ENCODE measurements around the gene MYO18B. TPM values are rescaled to one million over a fixed set of nuclear protein-coding genes. Genes with fewer than 3 reads are reported as not detected.
A peak's percentile ranks its signal among the peaks of the same experiment; 100 is the strongest.

MYO18B gene
- total RNA-seq, 1 experiment from 2014 or later = 0.11 TPM

DNA sequence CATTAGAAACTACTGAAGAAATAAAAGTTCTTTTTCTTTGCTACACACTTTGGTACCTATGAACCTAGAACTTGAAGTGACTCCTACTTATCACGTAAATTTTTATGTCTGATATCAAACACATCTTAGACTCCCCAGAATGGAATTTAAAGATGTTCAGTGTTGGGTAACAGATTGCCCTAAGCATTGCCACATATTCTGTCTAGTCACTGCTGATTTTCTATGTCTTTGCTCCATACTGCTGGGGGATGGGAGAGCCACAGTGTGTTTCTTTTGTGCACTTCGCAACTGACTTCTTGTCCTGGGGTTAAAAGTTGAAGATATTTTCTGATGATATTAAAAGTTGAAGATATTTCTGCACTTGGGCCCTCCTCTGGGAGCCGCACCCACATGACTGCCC, 19.4 kb upstream of the MYO18B start:
- Histone ChIP-seq H3K4me3 (no peak overlapping the region), H3K9me3 (replicated peaks) (no peaks in the 10 kb centered on the region), H3K27ac (no peak overlapping the region), H3K4me1 (replicated peaks) (peaks cover 11% of the 10 kb centered on the region), H3K36me3 (no peaks in the 10 kb centered on the region), H3K27me3 (replicated peaks) (no peaks in the 10 kb centered on the region)
- no peak for DNase-seq (ENCODE audit: low read depth in 1 of 2, low spot score in 2 of 2)

DNA sequence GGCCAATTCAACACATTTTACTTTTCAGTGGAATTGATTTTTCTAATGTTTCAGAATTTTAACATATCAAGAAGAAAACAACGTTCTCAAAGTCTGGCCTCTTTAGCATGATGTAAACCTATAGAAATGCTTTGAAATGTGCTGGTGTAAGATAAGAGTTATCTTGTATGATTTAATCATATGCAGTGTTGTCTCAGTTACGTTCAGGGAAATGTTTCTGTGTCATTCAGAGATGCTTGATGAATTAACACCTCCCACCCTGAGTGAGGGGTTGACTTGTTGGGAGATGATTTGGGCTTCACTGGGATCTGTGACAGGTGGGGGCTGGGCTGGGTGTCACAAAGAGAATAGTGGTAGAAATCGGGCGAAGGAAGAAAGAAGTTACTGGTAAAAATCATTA, 15.7 kb upstream of the MYO18B start:
- no peaks in the 10 kb centered on the region for H3K27me3 ChIP-seq (replicated peaks)
- H3K27ac ChIP-seq = no peak overlapping the region
- DNase-seq (ENCODE audit: low read depth in 1 of 2, low spot score in 2 of 2) = no peak
- no peaks in the 10 kb centered on the region for H3K9me3 ChIP-seq (replicated peaks)
- H3K4me3 ChIP-seq = no peak overlapping the region
- no peaks in the 10 kb centered on the region for H3K4me1 ChIP-seq (replicated peaks)
- H3K36me3 ChIP-seq = no peaks in the 10 kb centered on the region

DNA sequence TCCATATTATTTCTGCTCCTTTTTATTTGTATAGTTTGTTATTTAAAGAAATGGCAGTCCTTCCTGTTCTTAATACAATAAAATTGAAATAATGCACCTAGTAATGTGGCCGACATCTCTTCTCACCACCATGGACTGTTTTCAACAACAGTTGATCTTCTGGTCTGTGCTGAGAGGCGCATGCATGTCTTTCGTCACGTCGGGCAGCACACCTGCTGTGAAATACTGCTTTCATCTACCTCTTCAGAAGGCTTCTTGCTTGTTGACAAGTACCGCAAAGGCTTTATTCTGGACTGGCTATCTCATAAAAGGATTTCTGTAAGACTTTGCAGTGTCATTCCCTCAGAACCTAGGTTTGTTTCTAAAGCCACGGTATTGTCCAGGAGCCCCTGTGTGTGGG, 13.9 kb upstream of the MYO18B start:
- DNase-seq (ENCODE audit: low read depth in 1 of 2, low spot score in 2 of 2) = no peak
- no peaks in the 10 kb centered on the region for H3K4me1 ChIP-seq (replicated peaks)
- no peaks in the 10 kb centered on the region for H3K36me3 ChIP-seq
- no peaks in the 10 kb centered on the region for H3K27me3 ChIP-seq (replicated peaks)
- H3K4me3 ChIP-seq = no peak overlapping the region
- no peak overlapping the region for H3K27ac ChIP-seq
- no peaks in the 10 kb centered on the region for H3K9me3 ChIP-seq (replicated peaks)

DNA sequence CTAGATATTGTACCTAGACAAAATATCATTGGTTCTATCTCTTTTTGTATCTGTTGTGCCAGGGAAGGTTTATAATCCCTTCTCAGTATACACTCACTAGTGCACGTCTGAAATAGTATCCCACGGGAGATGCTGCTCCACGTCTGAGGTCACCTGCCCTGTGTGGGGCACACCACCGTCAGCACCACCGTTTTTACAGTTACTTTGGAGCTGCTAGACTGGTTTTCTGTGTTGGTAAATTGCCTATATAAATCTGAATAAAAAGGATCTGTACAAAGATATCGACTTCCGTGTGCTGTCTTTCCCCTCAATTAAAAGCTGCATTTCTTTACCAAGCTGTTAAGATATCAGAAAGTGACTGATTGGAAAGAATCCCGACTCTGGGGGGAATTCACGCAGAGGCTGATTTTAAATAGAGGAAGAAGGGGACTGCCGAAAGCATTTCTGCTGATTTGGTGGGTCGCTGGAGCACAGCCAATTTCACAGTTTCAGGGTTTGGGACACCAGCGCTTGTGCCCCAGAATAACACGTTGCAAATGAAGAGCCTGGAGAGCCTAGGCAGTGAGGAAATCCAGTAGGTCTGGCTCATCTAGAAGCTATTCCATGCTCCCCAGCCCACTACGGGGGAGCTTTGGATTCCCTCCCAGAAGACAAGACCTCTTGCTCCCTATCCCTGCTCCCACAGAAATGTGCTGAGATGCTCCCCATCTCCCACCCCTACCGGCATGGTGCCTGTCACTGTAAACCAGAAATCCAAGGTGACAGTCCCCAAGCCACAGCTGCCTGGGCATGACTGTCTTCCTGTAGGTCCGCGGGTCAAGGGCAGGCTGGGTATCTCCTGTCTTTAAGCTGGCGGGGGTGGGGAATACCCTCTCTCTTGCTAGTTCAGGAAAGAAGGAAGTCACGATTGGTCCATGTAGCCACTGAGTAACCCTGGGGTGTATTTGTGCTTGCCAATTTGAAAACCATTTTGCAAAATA, 12.7 kb upstream of the MYO18B start:
- H3K27me3 ChIP-seq (replicated peaks) = no peaks in the 10 kb centered on the region
- H3K4me3 ChIP-seq = no peak overlapping the region
- H3K9me3 ChIP-seq (replicated peaks) = no peaks in the 10 kb centered on the region
- DNase-seq (ENCODE audit: low read depth in 1 of 2, low spot score in 2 of 2) = no peak
- no peaks in the 10 kb centered on the region for H3K4me1 ChIP-seq (replicated peaks)
- H3K27ac ChIP-seq = no peak overlapping the region
- H3K36me3 ChIP-seq = no peaks in the 10 kb centered on the region

DNA sequence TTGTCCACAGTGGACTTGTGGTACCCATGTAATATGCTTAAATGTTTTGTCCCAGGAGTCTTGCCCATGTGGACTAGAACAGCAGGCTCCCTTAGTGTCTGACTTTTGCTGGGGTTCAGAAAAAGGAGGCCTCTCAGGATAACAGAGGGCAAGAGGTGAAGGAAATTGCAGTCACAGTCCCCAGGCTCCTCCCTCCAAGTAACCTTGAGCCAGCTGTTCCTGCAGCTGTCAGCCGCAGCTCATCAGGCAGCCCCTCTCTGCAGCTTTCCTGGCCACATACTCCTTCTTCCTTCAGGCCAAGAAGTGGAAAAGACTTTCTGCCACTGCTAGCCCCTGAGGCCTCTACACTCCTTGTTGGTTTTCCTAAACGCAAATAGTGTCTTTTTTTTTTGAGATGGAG, 6.3 kb upstream of the MYO18B start:
- no peaks in the 10 kb centered on the region for H3K36me3 ChIP-seq
- no peaks in the 10 kb centered on the region for H3K9me3 ChIP-seq (replicated peaks)
- H3K27me3 ChIP-seq (replicated peaks) = no peaks in the 10 kb centered on the region
- no peaks in the 10 kb centered on the region for H3K4me1 ChIP-seq (replicated peaks)
- no peak overlapping the region for H3K4me3 ChIP-seq
- no peak overlapping the region for H3K27ac ChIP-seq
- DNase-seq (ENCODE audit: low read depth in 1 of 2, low spot score in 2 of 2) = no peak

DNA sequence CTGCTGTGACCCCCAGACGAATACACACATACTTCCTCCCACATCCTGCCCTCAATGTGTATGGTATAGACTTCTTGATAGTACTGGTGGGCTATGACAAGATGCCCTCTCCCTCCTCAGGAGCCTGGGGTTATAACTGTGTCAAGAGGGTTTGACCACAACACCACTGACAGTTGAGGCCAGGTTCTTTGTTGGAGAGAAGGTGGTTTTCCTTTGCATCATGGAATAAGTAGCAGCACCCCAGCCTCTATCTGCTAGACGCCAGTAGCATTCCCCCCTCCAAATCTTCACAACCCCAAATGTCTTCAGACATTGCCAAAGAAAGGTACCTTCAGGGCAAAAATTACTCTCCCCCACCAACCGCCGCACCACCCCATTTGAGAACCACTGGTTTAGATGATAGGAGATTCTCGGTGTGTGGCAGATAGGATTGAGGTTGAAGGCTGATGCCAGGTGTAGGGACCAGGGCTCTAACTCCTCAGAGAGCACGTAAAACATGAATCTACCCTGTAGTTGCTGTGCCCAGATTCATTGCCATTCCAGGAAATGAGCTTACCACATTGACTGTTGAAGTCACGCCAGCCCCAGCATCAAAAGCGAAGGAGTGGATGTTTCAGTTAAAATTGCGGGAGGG, 5.5 kb upstream of the MYO18B start:
- no peaks in the 10 kb centered on the region for H3K36me3 ChIP-seq
- H3K4me1 ChIP-seq (replicated peaks) = no peaks in the 10 kb centered on the region
- H3K27me3 ChIP-seq (replicated peaks) = no peaks in the 10 kb centered on the region
- no peak overlapping the region for H3K4me3 ChIP-seq
- no peaks in the 10 kb centered on the region for H3K9me3 ChIP-seq (replicated peaks)
- H3K27ac ChIP-seq = no peak overlapping the region
- DNase-seq (ENCODE audit: low read depth in 1 of 2, low spot score in 2 of 2) = no peak

DNA sequence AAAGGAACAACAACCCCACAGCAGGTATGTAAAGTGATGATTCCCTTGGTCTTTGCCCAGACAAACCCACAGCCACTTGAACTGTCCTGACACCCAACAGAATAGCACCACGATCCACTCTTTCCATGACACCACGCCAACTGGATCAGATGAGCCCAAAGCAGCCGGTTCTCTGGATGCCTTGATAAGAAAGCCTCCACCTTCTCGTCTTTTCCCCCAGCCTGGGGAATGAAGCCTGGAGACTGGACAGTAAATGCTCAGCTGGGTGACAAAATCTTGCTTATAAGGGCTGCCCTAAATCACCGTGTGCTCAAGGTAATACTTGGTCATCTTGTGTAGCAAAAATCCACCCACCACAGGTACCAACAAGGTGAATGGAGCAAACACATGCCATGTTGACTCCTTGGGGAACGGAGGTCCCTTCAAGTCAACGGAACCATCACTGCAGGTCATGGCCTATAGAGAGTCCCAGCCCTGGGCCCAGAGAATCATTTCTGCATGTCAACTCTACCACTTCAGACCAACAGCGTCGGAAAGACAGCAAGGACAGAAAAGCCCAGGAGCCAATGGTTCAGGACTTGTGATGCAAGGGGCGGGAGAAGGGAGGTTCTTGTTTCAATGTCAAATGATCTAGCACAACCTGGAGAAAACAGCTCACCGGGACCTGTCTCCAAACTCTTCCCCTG, 2.2 kb upstream of the MYO18B start:
- no peak overlapping the region for H3K27ac ChIP-seq
- H3K4me3 ChIP-seq = no peak overlapping the region
- DNase-seq (ENCODE audit: low read depth in 1 of 2, low spot score in 2 of 2) = no peak

DNA sequence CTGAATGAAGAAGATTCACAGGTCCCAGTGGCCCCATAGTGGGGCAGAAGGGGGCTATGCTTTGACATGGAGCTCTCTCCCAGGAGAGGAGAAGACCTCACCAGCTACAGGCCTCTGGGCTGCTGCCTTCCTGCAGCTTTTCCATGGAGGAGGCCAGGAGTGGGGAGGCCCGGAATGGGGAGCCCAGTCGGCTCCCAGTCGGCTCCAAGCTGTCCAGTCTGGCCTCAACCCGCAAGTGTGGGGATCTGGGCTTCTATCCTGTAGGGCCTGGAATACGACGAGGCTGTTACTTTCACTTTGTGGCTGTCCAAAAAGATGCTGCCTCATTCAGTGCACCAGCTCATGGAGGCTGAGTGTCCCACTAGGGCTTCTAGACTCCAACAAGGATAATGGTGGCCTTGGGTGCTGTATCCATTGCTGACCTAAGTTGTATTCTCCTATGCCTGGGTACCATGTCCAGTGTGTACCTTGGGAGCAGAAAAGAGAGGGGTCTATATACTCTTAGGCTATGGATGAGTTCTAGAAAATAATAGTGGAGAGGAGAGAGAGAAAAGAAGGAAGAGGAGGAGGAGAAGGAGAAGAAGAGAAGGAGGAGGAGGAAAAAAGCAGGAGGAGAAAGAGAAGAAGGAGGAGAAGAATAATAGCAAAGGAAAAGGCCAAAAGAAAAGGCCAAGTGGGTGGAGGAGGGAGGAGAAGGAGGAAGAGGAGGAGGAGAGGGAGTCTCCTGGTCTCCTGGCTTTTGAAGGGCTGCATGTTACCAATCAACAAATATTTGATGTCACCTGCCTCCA, 1.1 kb downstream of the MYO18B start:
- H3K36me3 ChIP-seq = no peaks in the 10 kb centered on the region
- no peaks in the 10 kb centered on the region for H3K27me3 ChIP-seq (replicated peaks)
- no peak overlapping the region for H3K4me3 ChIP-seq
- DNase-seq (ENCODE audit: low read depth in 1 of 2, low spot score in 2 of 2) = no peak
- no peak overlapping the region for H3K27ac ChIP-seq
- H3K9me3 ChIP-seq (replicated peaks) = no peaks in the 10 kb centered on the region
- peaks cover 27% of the 10 kb centered on the region for H3K4me1 ChIP-seq (replicated peaks)

More for the DNA sequence above, 2.2 kb upstream of the MYO18B start:
- Histone ChIP-seq H3K9me3 (replicated peaks) (no peaks in the 10 kb centered on the region), H3K36me3 (no peaks in the 10 kb centered on the region), H3K27me3 (replicated peaks) (no peaks in the 10 kb centered on the region), H3K4me1 (replicated peaks) (no peaks in the 10 kb centered on the region)

DNA sequence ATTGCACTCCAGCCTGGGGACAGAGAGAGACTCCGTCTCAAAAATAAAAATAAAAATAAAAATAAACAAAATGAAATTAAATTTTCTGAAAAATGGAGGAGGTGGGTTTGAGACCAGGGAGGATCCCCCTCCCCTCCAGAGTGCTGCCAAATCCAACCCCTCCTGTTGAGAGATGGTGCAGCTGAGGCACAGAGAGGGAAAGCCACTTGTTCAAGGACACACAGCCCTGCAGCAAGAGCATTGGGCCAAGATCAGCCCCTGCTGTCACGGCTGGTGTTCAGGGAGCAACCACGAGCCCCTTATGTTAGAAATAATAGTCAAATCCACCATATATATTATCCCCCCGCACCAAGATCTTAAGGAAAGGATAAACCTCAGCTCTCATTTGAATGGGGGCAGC, 2.7 kb downstream of the MYO18B start:
- no peaks in the 10 kb centered on the region for H3K9me3 ChIP-seq (replicated peaks)
- peaks cover 32% of the 10 kb centered on the region for H3K4me1 ChIP-seq (replicated peaks)
- H3K27me3 ChIP-seq (replicated peaks) = no peaks in the 10 kb centered on the region
- no peak for DNase-seq (ENCODE audit: low read depth in 1 of 2, low spot score in 2 of 2)
- no peak overlapping the region for H3K4me3 ChIP-seq
- no peaks in the 10 kb centered on the region for H3K36me3 ChIP-seq
- H3K27ac ChIP-seq = no peak overlapping the region

DNA sequence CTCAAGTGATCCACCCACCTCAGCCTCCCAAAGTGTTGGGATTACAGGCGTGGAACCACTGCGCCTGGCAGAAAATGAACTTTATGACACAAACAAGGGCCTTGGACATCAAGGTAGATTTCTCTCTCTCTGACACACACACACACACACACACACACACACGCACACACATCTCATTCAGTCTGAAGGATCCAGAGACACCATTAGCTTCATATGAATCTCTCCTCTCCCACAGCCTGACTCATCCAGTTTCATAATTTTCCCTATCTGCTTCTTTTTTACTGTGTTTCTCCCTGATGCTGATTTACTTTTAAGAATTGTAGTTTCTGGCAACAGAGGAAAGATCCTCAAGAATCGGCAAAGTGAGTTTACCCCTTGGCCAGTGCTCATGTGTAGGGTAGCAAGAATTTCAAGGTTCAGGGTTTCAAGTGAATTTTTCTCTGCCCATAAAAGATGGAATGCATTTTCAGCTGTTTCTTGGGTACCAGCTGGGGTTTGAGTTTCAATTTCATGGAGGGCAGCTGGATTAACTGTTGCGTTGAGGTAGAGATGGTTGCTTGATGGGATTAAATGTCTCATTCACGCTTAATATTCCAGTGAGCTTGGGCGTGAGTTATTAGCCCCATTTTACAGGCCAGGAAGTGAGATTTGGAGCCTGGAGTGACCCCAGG, 3.5 kb downstream of the MYO18B start:
- H3K36me3 ChIP-seq = no peaks in the 10 kb centered on the region
- H3K9me3 ChIP-seq (replicated peaks) = no peaks in the 10 kb centered on the region
- peaks cover 32% of the 10 kb centered on the region for H3K4me1 ChIP-seq (replicated peaks)
- no peak overlapping the region for H3K4me3 ChIP-seq
- no peak overlapping the region for H3K27ac ChIP-seq
- no peaks in the 10 kb centered on the region for H3K27me3 ChIP-seq (replicated peaks)
- DNase-seq (ENCODE audit: low read depth in 1 of 2, low spot score in 2 of 2) = no peak

DNA sequence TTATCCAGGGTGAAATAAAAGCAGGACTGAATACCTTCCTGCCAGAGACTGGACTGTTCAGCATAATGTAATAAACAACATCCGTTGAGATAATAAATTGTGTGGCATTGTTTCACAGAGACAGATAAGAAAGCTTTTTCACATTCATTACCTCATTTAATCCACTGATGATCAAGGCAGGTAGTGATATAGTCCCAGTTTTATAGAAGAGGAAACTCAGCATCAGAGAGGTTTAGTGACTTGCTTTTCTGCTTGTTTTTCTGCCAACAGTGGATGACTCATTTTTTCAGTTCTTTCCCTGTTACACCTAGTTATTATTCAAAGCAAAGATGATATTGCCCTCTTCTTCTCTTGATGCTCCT, 4.0 kb downstream of the MYO18B start:
- Histone ChIP-seq H3K27ac (no peak overlapping the region), H3K4me1 (replicated peaks) (peaks cover 32% of the 10 kb centered on the region), H3K9me3 (replicated peaks) (no peaks in the 10 kb centered on the region), H3K27me3 (replicated peaks) (no peaks in the 10 kb centered on the region), H3K4me3 (no peak overlapping the region), H3K36me3 (no peaks in the 10 kb centered on the region)
- no peak for DNase-seq (ENCODE audit: low read depth in 1 of 2, low spot score in 2 of 2)

DNA sequence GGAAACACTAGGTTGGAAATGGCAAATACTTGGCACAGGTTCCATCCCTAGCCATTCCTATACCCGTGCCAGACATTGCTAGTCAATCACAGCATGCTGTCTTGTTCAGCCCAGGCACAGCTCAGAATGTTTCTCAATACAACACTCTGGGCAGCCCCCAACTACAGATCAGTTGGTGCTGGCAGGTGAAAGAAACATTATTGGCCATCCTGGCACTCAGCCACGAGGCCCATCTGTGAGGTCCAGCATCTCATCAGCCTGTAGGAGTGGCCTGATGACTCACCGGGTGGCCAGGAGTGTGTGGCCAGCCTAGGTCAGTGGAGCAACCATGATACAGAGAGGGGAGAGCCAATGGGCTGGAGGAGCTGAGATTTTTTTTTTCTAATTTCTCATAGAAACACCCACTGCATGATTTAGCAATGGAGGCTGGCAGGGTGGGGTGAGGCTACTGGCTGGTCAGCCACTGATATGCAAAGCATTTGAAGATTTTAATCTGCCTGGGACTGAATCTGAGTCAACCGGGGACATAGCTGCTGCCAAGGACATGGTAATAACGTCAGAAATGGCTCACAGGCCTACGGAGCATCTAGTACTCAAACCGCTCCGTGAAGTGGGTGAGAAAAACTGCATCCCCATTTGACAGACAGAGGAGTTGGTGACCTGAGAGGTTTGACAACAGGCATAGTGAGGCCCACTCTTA, 5.4 kb downstream of the MYO18B start:
- Histone ChIP-seq H3K27me3 (replicated peaks) (no peaks in the 10 kb centered on the region), H3K4me3 (no peak overlapping the region), H3K36me3 (no peaks in the 10 kb centered on the region), H3K4me1 (replicated peaks) (peaks cover 36% of the 10 kb centered on the region), H3K27ac (peak overlapping the region; percentile 89), H3K9me3 (replicated peaks) (no peaks in the 10 kb centered on the region)
- DNase-seq (ENCODE audit: low read depth in 1 of 2, low spot score in 2 of 2) = peak; percentile 87 to 91
